GM12878 (cell line): ENCODE results near the gene MICALL2. TPM values are rescaled to one million over a fixed set of nuclear protein-coding genes. Genes with fewer than 3 reads are reported as not detected.

Source experiments
- ATAC-seq: fragments of 200-7000 bp; cut with Tn5 transposase; 3 replicates; pipeline ENCODE4 v1.9.1; 2020; ENCODE audit warnings: mild to moderate bottlenecking, moderate library complexity
- BruUV-seq: library from RNA; stranded (reverse); fragments of 400-500 nt; replicated peaks from 2 replicates; lab custom pipeline; 2021; lab: Mats Ljungman, UMichigan
- CTCF ChIA-PET: fragments of 300-600 bp; sonication (Branson Sonifier 250); formaldehyde crosslinking; extraction: SDS; loops from one replicate; lab custom pipeline; 2021; ENCODE audit warnings: inconsistent platforms; lab: Yijun Ruan, JAX
- POLR2A ChIA-PET: fragments of 350-600 bp; formaldehyde crosslinking; extraction: SDS; loops from one replicate; lab custom pipeline; 2021; ENCODE audit warnings: inconsistent platforms; lab: Charles Lee
- RAD21 ChIA-PET: fragments of 300-600 bp; sonication (Branson Sonifier 250); formaldehyde crosslinking; loops from one replicate; lab custom pipeline; 2023; ENCODE audit warnings: antibody characterized with exemption; ENCODE audit not compliant: unreplicated experiment; lab: Charles Lee
- SMC1A ChIA-PET: fragments of 300-600 bp; sonication (Branson Sonifier 250); formaldehyde crosslinking; loops from one replicate; lab custom pipeline; 2023; ENCODE audit not compliant: unreplicated experiment, uncharacterized antibody; lab: Charles Lee
- DNase-seq: peaks from one replicate; pipeline ENCODE4 v3.0.0-alpha.2; 2011; ENCODE audit warnings: low read depth, low spot score
- FAIRE-seq: peaks from 3 replicates; lab custom pipeline; 2011; peaks lifted over from hg19 to GRCh38; lab: Jason Lieb, UNC
- H2AFZ ChIP-seq: 2 replicates; pipeline ENCODE4 v1.6.0; 2011; ENCODE audit warnings: low read depth, low read length, control low read depth; ENCODE audit not compliant: control insufficient read depth
- H3K27ac ChIP-seq: 2 replicates; pipeline ENCODE4 v1.5.1; 2011; ENCODE audit warnings: control low read depth; ENCODE audit not compliant: control insufficient read depth, insufficient read depth
- H3K27me3 ChIP-seq, 2 experiments: replicated peaks in 1 of 2; 2 replicates each; pipeline versions ENCODE4 v1.6.0 to v1.6.1; 2011; ENCODE audit warnings: low read length in 1 of 2; ENCODE audit not compliant: control insufficient read depth in 2 of 2, insufficient read depth in 2 of 2
- H3K36me3 ChIP-seq, 2 experiments: 2 replicates each; pipeline ENCODE4 v1.5.1; 2011; ENCODE audit warnings: low read length in 1 of 2; ENCODE audit not compliant: control insufficient read depth in 2 of 2, insufficient read depth in 2 of 2
- H3K4me1 ChIP-seq: 2 replicates; pipeline ENCODE4 v1.6.1; 2011; ENCODE audit warnings: mild to moderate bottlenecking, low read length, moderate library complexity, mixed read lengths; ENCODE audit not compliant: control insufficient read depth, insufficient read depth
- H3K4me2 ChIP-seq: 2 replicates; pipeline ENCODE4 v1.6.0; 2011; ENCODE audit warnings: control low read depth; ENCODE audit not compliant: control insufficient read depth, insufficient read depth
- H3K4me3 ChIP-seq: fragments of 200-600 bp; sonication (generic); 2 replicates; pipeline ENCODE4 v1.5.1; 2016
- H3K79me2 ChIP-seq: 2 replicates; pipeline ENCODE4 v1.6.0; 2011; ENCODE audit warnings: low read length; ENCODE audit not compliant: control insufficient read depth, insufficient read depth
- H3K9ac ChIP-seq: 2 replicates; pipeline ENCODE4 v1.8.0; 2011; ENCODE audit warnings: low read length, control low read depth, mixed read lengths; ENCODE audit not compliant: control insufficient read depth, insufficient read depth
- H3K9me3 ChIP-seq: replicated peaks from 3 replicates; pipeline ENCODE4 v1.5.1; 2011; ENCODE audit warnings: mild to moderate bottlenecking, low read length; ENCODE audit not compliant: control insufficient read depth, insufficient read depth
- H4K20me1 ChIP-seq: 2 replicates; pipeline ENCODE4 v1.6.0; 2011; ENCODE audit not compliant: control insufficient read depth, insufficient read depth
- BACH1 ChIP-seq: fragments of 450-650 bp; IDR thresholded peaks from 2 replicates; pipeline ENCODE4 v1.6.1; 2017; ENCODE audit warnings: mild to moderate bottlenecking, borderline replicate concordance
- BCLAF1 ChIP-seq: fragments of 450-650 bp; IDR thresholded peaks from 2 replicates; pipeline ENCODE4 v1.6.1; 2017; ENCODE audit warnings: antibody characterized with exemption, mild to moderate bottlenecking, moderate library complexity
- CEBPB ChIP-seq, 2 experiments: fragments of 150-350 bp in 1 of 2; IDR thresholded peaks; 2 replicates each; pipeline ENCODE4 v1.6.1; 2012 to 2014; ENCODE audit warnings: low read depth in 2 of 2, low read length in 2 of 2, borderline replicate concordance in 1 of 2, inconsistent platforms in 1 of 2
- ESRRA ChIP-seq: IDR thresholded peaks from 2 replicates; pipeline ENCODE4 v1.6.1; 2012; ENCODE audit warnings: mild to moderate bottlenecking, low read length, improper control_type of control experiment
- IKZF1 ChIP-seq: fragments of 450-650 bp; conservative IDR thresholded peaks from 2 replicates; pipeline ENCODE4 v1.6.1; 2017; ENCODE audit warnings: antibody characterized with exemption, mild to moderate bottlenecking
- IRF3 ChIP-seq: fragments of 450-650 bp; IDR thresholded peaks from 2 replicates; pipeline ENCODE4 v1.6.1; 2014; ENCODE audit warnings: mild to moderate bottlenecking
- IRF4 ChIP-seq: IDR thresholded peaks from 2 replicates; pipeline ENCODE4 v1.6.1; 2011; ENCODE audit warnings: low read depth, low read length
- MTA2 ChIP-seq: fragments of 450-650 bp; IDR thresholded peaks from 2 replicates; pipeline ENCODE4 v1.6.1; 2016; ENCODE audit warnings: low read depth, mild to moderate bottlenecking, moderate library complexity
- MXI1 ChIP-seq: fragments of 150-350 bp; IDR thresholded peaks from 2 replicates; pipeline ENCODE4 v1.6.1; 2011; ENCODE audit warnings: low read depth, mild to moderate bottlenecking, inconsistent platforms, low read length, improper control_type of control experiment
- NBN ChIP-seq: fragments of 450-650 bp; IDR thresholded peaks from 2 replicates; pipeline ENCODE4 v1.6.1; 2016
- NRF1 ChIP-seq: conservative IDR thresholded peaks from 2 replicates; pipeline ENCODE4 v1.6.1; 2011; ENCODE audit warnings: mild to moderate bottlenecking, low read depth, low read length, improper control_type of control experiment
- PRDM15 ChIP-seq: fragments of 450-650 bp; formaldehyde crosslinking; IDR thresholded peaks from 2 replicates; pipeline ENCODE4 v1.4.0; 2020; ENCODE audit warnings: mild to moderate bottlenecking, moderate library complexity
- SKIL ChIP-seq: fragments of 450-650 bp; IDR thresholded peaks from 2 replicates; pipeline ENCODE4 v1.6.1; 2017; ENCODE audit warnings: mild to moderate bottlenecking, low read depth, inconsistent platforms; ENCODE audit not compliant: poor library complexity, severe bottlenecking
- TARDBP ChIP-seq: IDR thresholded peaks from 2 replicates; pipeline ENCODE4 v1.6.1; 2016; ENCODE audit warnings: borderline replicate concordance
- WRNIP1 ChIP-seq: IDR thresholded peaks from 2 replicates; pipeline ENCODE4 v1.6.1; 2011; ENCODE audit warnings: low read depth, low read length, improper control_type of control experiment, borderline replicate concordance
- ZSCAN29 ChIP-seq: fragments of 450-650 bp; IDR thresholded peaks from 2 replicates; pipeline ENCODE4 v1.6.1; 2017; ENCODE audit warnings: mild to moderate bottlenecking, moderate library complexity
- WGBS: methylation state at CpG from one replicate; pipeline ENCODE4 v1.1.6; 2016; ENCODE audit warnings: low lambda C conversion rate; ENCODE audit not compliant: insufficient replicate concordance, insufficient coverage; ENCODE audit errors: missing lambda C conversion rate; 5-methylcytosine and 5-hydroxymethylcytosine counted together
- in situ Hi-C: fragments of 300-500 bp; cut with MboI; formaldehyde crosslinking; loops from 9 replicates; pipeline ENCODE4 v1.14.3; 2018; ENCODE audit warnings: mixed read lengths
- intact Hi-C: fragments of 100-400 bp; cut with micrococcal nuclease; formaldehyde crosslinking; loops from one replicate; pipeline ENCODE4 v1.14.2; 2022; ENCODE audit not compliant: unreplicated experiment
- polyA plus RNA-seq, 11 experiments: library from polyadenylated mRNA; depleted of rRNA in 4 of 11; unstranded in 6 of 11; stranded (reverse) in 5 of 11; fragments of >200 nt; fragmentation: Nextera tagmentation in 4 of 11; fragmentation: Illumina TruSeq in 1 of 11; extraction: Ambion mirVana in 4 of 11; extraction: Trizol in 1 of 11; gene quantifications; 1 replicate in 1 of 11; 2 replicates in 10 of 11; pipeline versions ENCODE4 v1.2.1 to v1.2.3, GENCODE V29; 2011 to 2016; ENCODE audit warnings: inconsistent platforms in 2 of 11, missing spikeins in 2 of 11, low read depth in 1 of 11
- total RNA-seq, 4 experiments: library from RNA; depleted of rRNA in 3 of 4; stranded (reverse); fragments of >200 nt in 3 of 4; fragmentation: Illumina TruSeq in 1 of 4; extraction: Trizol in 1 of 4; gene quantifications; 2 replicates each; pipeline versions ENCODE4 v1.2.1 to v1.2.3, GENCODE V29; 2013 to 2021

The MICALL2 gene
- total and polyA plus RNA-seq, 10 of the 15 experiments (the other 5 are each of a cell fraction or from before 2014, with no cell fraction given), result 0.04 to 1.7 (median 0.83) TPM; not detected in 3

- no peak for TF ChIP-seq NRF1
- TF ChIP-seq MXI1, result no peak
- TF ChIP-seq WRNIP1, result no peak
- no peak for TF ChIP-seq MTA2
- no peak for TF ChIP-seq IRF3
- TF ChIP-seq PRDM15, result no peak
- no peak for TF ChIP-seq CEBPB (IDR thresholded peaks at IDR 0.05; ENCODE audit: borderline replicate concordance in 1 of 2, low read depth in 2 of 2, low read length in 2 of 2)
- TF ChIP-seq SKIL, result no peak
- no peak for TF ChIP-seq BACH1
- no peak for TF ChIP-seq ZSCAN29
- no peak for TF ChIP-seq BCLAF1
- TF ChIP-seq IKZF1, result no peak
- TF ChIP-seq TARDBP, result no peak
- no peak for TF ChIP-seq IRF4
- no peak for TF ChIP-seq NBN
- TF ChIP-seq ESRRA, result no peak
- peaks cover 0 to 37% of the 10 kb centered on the region in 2 experiments; a peak in 3 of 4 replicates for H3K36me3 ChIP-seq
- ChIA-PET RAD21 (no interaction called here), SMC1A (no interaction called here), POLR2A (no interaction called here), CTCF (no interaction called here)
- H3K4me3 ChIP-seq, result no peak overlapping the region
- H3K27me3 ChIP-seq, result no peaks in the 10 kb centered on the region
- in situ Hi-C loops (no loop called here), intact Hi-C loops (no loop called here)
- WGBS, result 99% methylated on average over 17 of the region's 19 CpGs
- H3K27ac ChIP-seq, result no peak overlapping the region
- ATAC-seq (no peak), FAIRE-seq (no peak), DNase-seq (no peak)
- no peak overlapping the region for H2AFZ ChIP-seq
- H4K20me1 ChIP-seq, result no peaks in the 10 kb centered on the region
- H3K4me2 ChIP-seq, result no peak overlapping the region
- no TSS peak for BruUV-seq
- no peaks in the 10 kb centered on the region for H3K4me1 ChIP-seq
- H3K79me2 ChIP-seq, result no peaks in the 10 kb centered on the region
- no peak overlapping the region for H3K9ac ChIP-seq
- H3K9me3 ChIP-seq, result no peaks in the 10 kb centered on the region
These were observed 25.9 kb upstream of the MICALL2 start for GRCh38 chr7:1485156-1485555.
